GM19467 (cell line): ENCODE measurements around the gene AGXT.

ENCODE experiments used
- ATAC-seq: cut with Tn5 transposase; IDR thresholded peaks from one replicate; pipeline ENCODE4 v1.9.1; 2021; ENCODE audit warnings: mild to moderate bottlenecking, moderate library complexity; ENCODE audit not compliant: unreplicated experiment

Gene AGXT

GRCh38 chr2:240925191-240925567 lies 56.6 kb downstream of the AGXT start:
- no peak for ATAC-seq

- ATAC-seq: no peak
Measured at GRCh38 chr2:240925568-240926515, 57.2 kb downstream of the AGXT start.

GRCh38 chr2:240926516-240927389 lies 58.1 kb downstream of the AGXT start:
- no peak for ATAC-seq

GRCh38 chr2:240927390-240927781 lies 58.8 kb downstream of the AGXT start:
- ATAC-seq: no peak

- no peak for ATAC-seq
Measured at GRCh38 chr2:240928476-240929363, 60.1 kb downstream of the AGXT start.

GRCh38 chr2:240929364-240930095 lies 60.9 kb downstream of the AGXT start:
- ATAC-seq: no peak
